ENCODE measurements around the gene ULBP1. TPM values are rescaled to one million over a fixed set of nuclear protein-coding genes. Genes with fewer than 3 reads are reported as not detected.

ULBP1 gene
- total RNA-seq, 1 experiment from 2014 or later, result 1.6 TPM

GRCh38 chr6:149964308-149965193, 808 bp downstream of the ULBP1 start:
- no peak overlapping the region for H2BK5ac ChIP-seq (ENCODE audit: insufficient read length, low read length)
- H2BK15ac ChIP-seq (ENCODE audit: low read depth, low read length), result no peak overlapping the region
- 0 out of 2 replicates have a peak, but pooled peaks cover 2% of the 10 kb centered on the region for H3K4me1 ChIP-seq (ENCODE audit: insufficient read depth, low read length)
- H2AK5ac ChIP-seq (ENCODE audit: insufficient read length, low read length), result no peak overlapping the region
- H4K91ac ChIP-seq (ENCODE audit: insufficient read length, low read depth, low read length), result no peak overlapping the region
- H3K4ac ChIP-seq (ENCODE audit: low read depth, low read length), result no peak overlapping the region
- peak overlapping the region; percentile 72 for H3K4me2 ChIP-seq (ENCODE audit: insufficient read depth, insufficient read length, low read length)
- Mint-ChIP-seq H3K9me3 (no peaks in the 10 kb centered on the region; a peak in 1 of 5 replicates), H3K4me1 (peaks cover 20 to 25% of the 10 kb centered on the region in 2 experiments), H3K4me3 (peak overlapping the region; percentile 83 to 85), H3K36me3 (ENCODE audit: insufficient read depth in 1 of 3, low read depth in 3 of 3) (peaks cover 0 to 4% (median 0%) of the 10 kb centered on the region in 3 experiments; a peak in 2 of 7 replicates), H3K27me3 (ENCODE audit: low read depth) (peaks cover 100% of the 10 kb centered on the region), H3K27ac (peak overlapping the region; percentile 13 to 83 (median 42); a peak in 3 of 7 replicates)
- no peaks in the 10 kb centered on the region for H3K79me2 ChIP-seq (ENCODE audit: insufficient read depth, low read length)
- no peak overlapping the region for H2BK12ac ChIP-seq (ENCODE audit: insufficient read length, low read depth, low read length)
- H3K9me3 ChIP-seq (ENCODE audit: control insufficient read depth, low read depth, low read length), result no peaks in the 10 kb centered on the region
- H2AFZ ChIP-seq (ENCODE audit: low read length), result no peak overlapping the region
- no peak overlapping the region for H3K56ac ChIP-seq (ENCODE audit: insufficient read length, low read depth, low read length)
- peak overlapping the region; percentile 60; the same call in 1 of the 2 replicates for H3K14ac ChIP-seq (ENCODE audit: insufficient read depth, low read length)
- no peak overlapping the region for H2BK20ac ChIP-seq (ENCODE audit: low read depth, low read length, poor library complexity, severe bottlenecking)
- H3K23ac ChIP-seq (ENCODE audit: insufficient read length, low read depth, low read length), result no peak overlapping the region
- H4K5ac ChIP-seq (ENCODE audit: insufficient read length, low read depth, low read length), result no peak overlapping the region
- no CpG with 5 or more reads among the region's 103 CpGs for WGBS (ENCODE audit: extremely low coverage, insufficient read length, low lambda C conversion rate)
- peaks cover 3% of the 10 kb centered on the region for H4K20me1 ChIP-seq (ENCODE audit: control insufficient read depth, insufficient read depth, insufficient read length)
- peaks cover 14% of the 10 kb centered on the region for H3K23me2 ChIP-seq (ENCODE audit: insufficient read length, low read depth, low read length, poor library complexity, severe bottlenecking)
- peak; percentile 50 for DNase-seq
- peak overlapping the region; percentile 56 for H3K18ac ChIP-seq (ENCODE audit: insufficient read length, low read depth, low read length)
- H2BK120ac ChIP-seq (ENCODE audit: low read depth, low read length, poor library complexity, severe bottlenecking), result no peak overlapping the region
- no peak for TF ChIP-seq CTCF (conservative IDR thresholded peaks at IDR 0.05)
- H4K8ac ChIP-seq (replicated peaks; ENCODE audit: insufficient read length, low read depth, low read length), result no peak overlapping the region
- no peak overlapping the region for H3K27ac ChIP-seq (ENCODE audit: insufficient read length, low read depth, low read length)
- no peak overlapping the region for H3T11ph ChIP-seq (ENCODE audit: low read length)
- no peaks in the 10 kb centered on the region for H3K79me1 ChIP-seq (ENCODE audit: insufficient read depth, low read depth, low read length, poor library complexity, severe bottlenecking)
- H3K27me3 ChIP-seq (ENCODE audit: insufficient read depth, low read length), result peaks cover 54% of the 10 kb centered on the region
- H3K9ac ChIP-seq (ENCODE audit: extremely low read depth, insufficient read length, low read length), result peak overlapping the region; percentile 26

Data from H9 (cell line).